ENCODE measurements around the gene PRKAA2. TPM values are rescaled to one million over a fixed set of nuclear protein-coding genes. Genes with fewer than 3 reads are reported as not detected.
A peak's percentile ranks its signal among the peaks of the same experiment; 100 is the strongest.

Gene PRKAA2
- total RNA-seq, 1 experiment from 2014 or later = 11.1 TPM

- Histone ChIP-seq H3K4me3 (ENCODE audit: low read depth in 2 of 2, low read length in 2 of 2) (no peak overlapping the region), H3K27me3 (ENCODE audit: control insufficient read depth, insufficient read depth, low read length) (peaks cover 4% of the 10 kb centered on the region; the same call in 1 of the 2 replicates), H3K36me3 (ENCODE audit: control insufficient read depth, insufficient read depth, low read length) (no peaks in the 10 kb centered on the region), H3K27ac (ENCODE audit: low read length) (no peak overlapping the region), H3K9me3 (ENCODE audit: control insufficient read depth, insufficient read depth, low read depth, low read length) (no peaks in the 10 kb centered on the region), H3K4me1 (ENCODE audit: control insufficient read depth, insufficient read depth, low read length) (no peaks in the 10 kb centered on the region)
- ATAC-seq (no peak; the same call in 1 of the 2 replicates), DNase-seq (ENCODE audit: low read depth, low spot score) (no peak)
- intact Hi-C loops (cut with micrococcal nuclease; ENCODE audit: unreplicated experiment) (no loop called here), in situ Hi-C loops (cut with HindIII; ENCODE audit: low pct_unique_long_range_greater_than_20kb, low sequenced_read_pairs) (no loop called here)
- ChIA-PET CTCF (interaction anchor here (0.6 kb wide), 1 partner anchor 1446 kb away, joined by 3 read pairs; no protein-coding TSS in a partner anchor), POLR2A (no interaction called here)
- no TSS peak for BruUV-seq (replicated peaks)
- TF ChIP-seq CTCF (IDR thresholded peaks at IDR 0.05) = peak; percentile 37
- TF ChIP-seq POLR2AphosphoS5 (IDR thresholded peaks at IDR 0.05; ENCODE audit: low read depth, low read length) = no peak
- TF ChIP-seq SIN3A (IDR thresholded peaks at IDR 0.05; ENCODE audit: borderline replicate concordance, insufficient read depth, low read depth, low read length) = no peak
- no peak for TF ChIP-seq REST (IDR thresholded peaks at IDR 0.05; ENCODE audit: insufficient read depth in 1 of 2, low read depth in 2 of 2, low read length in 1 of 2)
Observed at GRCh38 chr1:56758135-56758534, 113.0 kb downstream of the PRKAA2 start.

GRCh38 chr1:56758794-56759193 is 113.7 kb downstream of the PRKAA2 start:
- in situ Hi-C loops (cut with HindIII; ENCODE audit: low pct_unique_long_range_greater_than_20kb, low sequenced_read_pairs) = no loop called here

More at GRCh38 chr1:56758794-56759193, 113.7 kb downstream of the PRKAA2 start:
- no peak for TF ChIP-seq REST (IDR thresholded peaks at IDR 0.05; ENCODE audit: insufficient read depth in 1 of 2, low read depth in 2 of 2, low read length in 1 of 2)
- H3K4me1 ChIP-seq (ENCODE audit: control insufficient read depth, insufficient read depth, low read length) = no peaks in the 10 kb centered on the region
- POLR2A ChIA-PET = no interaction called here
- ATAC-seq = no peak
- peaks cover 2% of the 10 kb centered on the region; the same call in 1 of the 2 replicates for H3K27me3 ChIP-seq (ENCODE audit: control insufficient read depth, insufficient read depth, low read length)
- no peak overlapping the region for H3K27ac ChIP-seq (ENCODE audit: low read length)
- H3K9me3 ChIP-seq (ENCODE audit: control insufficient read depth, insufficient read depth, low read depth, low read length) = no peaks in the 10 kb centered on the region
- no TSS peak for BruUV-seq (replicated peaks)
- no peak overlapping the region for H3K4me3 ChIP-seq (ENCODE audit: low read depth in 2 of 2, low read length in 2 of 2)
- CTCF ChIA-PET = interaction anchor here (0.6 kb wide), 1 partner anchor 1446 kb away, joined by 3 read pairs; no protein-coding TSS in a partner anchor
- intact Hi-C loops (cut with micrococcal nuclease; ENCODE audit: unreplicated experiment) = no loop called here
- no peak for DNase-seq (ENCODE audit: low read depth, low spot score)
- H3K36me3 ChIP-seq (ENCODE audit: control insufficient read depth, insufficient read depth, low read length) = no peaks in the 10 kb centered on the region

Other genes starting within 250 kb of the PRKAA2 start
- gene PLPP3, start 65.8 kb upstream of the PRKAA2 start, total RNA-seq (2021; ENCODE audit: unreplicated experiment) = 8.2 TPM
- gene FYB2, start 174.1 kb downstream of the PRKAA2 start, total RNA-seq (2021; ENCODE audit: unreplicated experiment) = 0.49 TPM
- gene C8A, start 209.5 kb downstream of the PRKAA2 start, total RNA-seq (2021; ENCODE audit: unreplicated experiment) = not detected

All from Panc1 (cell line).